GM12878 (cell line): ENCODE results near the gene ARFGAP3. TPM values are rescaled to one million over a fixed set of nuclear protein-coding genes. Genes with fewer than 3 reads are reported as not detected.

Source experiments
- CREM ChIP-seq: IDR thresholded peaks from 2 replicates; pipeline ENCODE4 v1.6.1; 2014; ENCODE audit warnings: antibody characterized with exemption, low read depth
- KAT2A ChIP-seq: conservative IDR thresholded peaks from 2 replicates; pipeline ENCODE4 v1.6.1; 2011; ENCODE audit warnings: low read depth, low read length; ENCODE audit not compliant: control insufficient read depth
- KDM1A ChIP-seq: fragments of 200-600 bp; sonication (generic); IDR thresholded peaks from 2 replicates; pipeline ENCODE4 v1.6.1; 2016; ENCODE audit warnings: borderline replicate concordance
- MEF2A ChIP-seq: IDR thresholded peaks from 2 replicates; pipeline ENCODE4 v1.6.1; 2011; ENCODE audit warnings: low read depth, mild to moderate bottlenecking, low read length, moderate library complexity; ENCODE audit not compliant: insufficient read depth
- POLR2AphosphoS2 ChIP-seq: IDR thresholded peaks from 2 replicates; pipeline ENCODE4 v1.6.1; 2011; ENCODE audit warnings: low read depth, mild to moderate bottlenecking, low read length, improper control_type of control experiment, moderate library complexity
- SREBF2 ChIP-seq: IDR thresholded peaks from 2 replicates; pipeline ENCODE4 v1.6.1; 2012; ENCODE audit warnings: mild to moderate bottlenecking, low read length
- TCF3 ChIP-seq: IDR thresholded peaks from 2 replicates; pipeline ENCODE4 v1.6.1; 2012; ENCODE audit warnings: low read depth, mild to moderate bottlenecking, low read length, borderline replicate concordance; ENCODE audit not compliant: insufficient read depth
- ZNF207 ChIP-seq: fragments of 450-650 bp; IDR thresholded peaks from 2 replicates; pipeline ENCODE4 v1.6.1; 2014; ENCODE audit warnings: antibody characterized with exemption, mild to moderate bottlenecking, borderline replicate concordance
- polyA plus RNA-seq, 11 experiments: library from polyadenylated mRNA; depleted of rRNA in 4 of 11; unstranded in 6 of 11; stranded (reverse) in 5 of 11; fragments of >200 nt; fragmentation: Nextera tagmentation in 4 of 11; fragmentation: Illumina TruSeq in 1 of 11; extraction: Ambion mirVana in 4 of 11; extraction: Trizol in 1 of 11; gene quantifications; 1 replicate in 1 of 11; 2 replicates in 10 of 11; pipeline versions ENCODE4 v1.2.1 to v1.2.3, GENCODE V29; 2011 to 2016; ENCODE audit warnings: inconsistent platforms in 2 of 11, missing spikeins in 2 of 11, low read depth in 1 of 11
- total RNA-seq, 4 experiments: library from RNA; depleted of rRNA in 3 of 4; stranded (reverse); fragments of >200 nt in 3 of 4; fragmentation: Illumina TruSeq in 1 of 4; extraction: Trizol in 1 of 4; gene quantifications; 2 replicates each; pipeline versions ENCODE4 v1.2.1 to v1.2.3, GENCODE V29; 2013 to 2021
- TF ChIP-seq, protein P1 (sequence below): IDR thresholded peaks from 2 replicates; pipeline ENCODE4 v1.6.1; 2012; ENCODE audit warnings: improper control_type of control experiment, low read depth, low read length; ENCODE audit not compliant: insufficient replicate concordance
- TF ChIP-seq, protein P2 (sequence below): fragments of 450-650 bp; IDR thresholded peaks from 2 replicates; pipeline ENCODE4 v1.6.1; 2017; ENCODE audit warnings: mild to moderate bottlenecking, low read depth, inconsistent platforms; ENCODE audit not compliant: poor library complexity, severe bottlenecking
- TF ChIP-seq, protein P3 (sequence below): IDR thresholded peaks from 2 replicates; pipeline ENCODE4 v1.6.1; 2011; ENCODE audit warnings: borderline replicate concordance, low read depth, mild to moderate bottlenecking, moderate library complexity, mixed read lengths, low read length; ENCODE audit not compliant: insufficient read depth; ENCODE audit errors: extremely low read length
- TF ChIP-seq, protein P4 (sequence below): IDR thresholded peaks from 2 replicates; pipeline ENCODE4 v1.6.1; 2011; ENCODE audit warnings: mild to moderate bottlenecking, low read depth, low read length, moderate library complexity; ENCODE audit not compliant: insufficient replicate concordance
- TF ChIP-seq, protein P5 (sequence below): IDR thresholded peaks from 2 replicates; pipeline ENCODE4 v1.6.1; 2012; ENCODE audit warnings: low read depth, low read length, improper control_type of control experiment
- TF ChIP-seq, protein P6 (sequence below): fragments of 450-650 bp; IDR thresholded peaks from 2 replicates; pipeline ENCODE4 v1.6.1; 2016; ENCODE audit warnings: mild to moderate bottlenecking

ARFGAP3 gene
- total and polyA plus RNA-seq, 10 of the 15 experiments (the other 5 are each of a cell fraction or from before 2014, with no cell fraction given) = 29.7 to 50.8 (median 39.5) TPM

DNA sequence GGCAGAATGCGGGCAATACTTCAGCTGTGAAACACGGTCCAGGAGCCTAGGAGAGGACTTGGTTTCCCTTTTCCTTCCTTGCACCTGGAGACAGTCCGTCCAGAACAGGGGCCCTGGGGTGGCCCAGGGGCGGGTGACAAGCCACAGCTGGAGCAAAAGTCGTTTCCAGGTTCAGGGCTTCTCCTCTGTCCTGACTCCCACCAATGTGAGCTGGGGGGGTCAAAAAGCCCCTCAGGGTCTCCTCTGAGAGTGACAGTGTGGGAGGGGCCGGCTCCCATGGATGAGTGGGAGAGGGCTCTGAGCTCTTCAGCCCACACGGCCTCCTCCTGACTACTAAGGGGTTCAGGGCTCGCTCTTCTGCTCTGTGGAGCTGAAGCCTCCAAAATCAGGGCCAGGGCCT is 20.1 kb upstream of the ARFGAP3 start (continued):
- TF ChIP-seq, protein P1, sequence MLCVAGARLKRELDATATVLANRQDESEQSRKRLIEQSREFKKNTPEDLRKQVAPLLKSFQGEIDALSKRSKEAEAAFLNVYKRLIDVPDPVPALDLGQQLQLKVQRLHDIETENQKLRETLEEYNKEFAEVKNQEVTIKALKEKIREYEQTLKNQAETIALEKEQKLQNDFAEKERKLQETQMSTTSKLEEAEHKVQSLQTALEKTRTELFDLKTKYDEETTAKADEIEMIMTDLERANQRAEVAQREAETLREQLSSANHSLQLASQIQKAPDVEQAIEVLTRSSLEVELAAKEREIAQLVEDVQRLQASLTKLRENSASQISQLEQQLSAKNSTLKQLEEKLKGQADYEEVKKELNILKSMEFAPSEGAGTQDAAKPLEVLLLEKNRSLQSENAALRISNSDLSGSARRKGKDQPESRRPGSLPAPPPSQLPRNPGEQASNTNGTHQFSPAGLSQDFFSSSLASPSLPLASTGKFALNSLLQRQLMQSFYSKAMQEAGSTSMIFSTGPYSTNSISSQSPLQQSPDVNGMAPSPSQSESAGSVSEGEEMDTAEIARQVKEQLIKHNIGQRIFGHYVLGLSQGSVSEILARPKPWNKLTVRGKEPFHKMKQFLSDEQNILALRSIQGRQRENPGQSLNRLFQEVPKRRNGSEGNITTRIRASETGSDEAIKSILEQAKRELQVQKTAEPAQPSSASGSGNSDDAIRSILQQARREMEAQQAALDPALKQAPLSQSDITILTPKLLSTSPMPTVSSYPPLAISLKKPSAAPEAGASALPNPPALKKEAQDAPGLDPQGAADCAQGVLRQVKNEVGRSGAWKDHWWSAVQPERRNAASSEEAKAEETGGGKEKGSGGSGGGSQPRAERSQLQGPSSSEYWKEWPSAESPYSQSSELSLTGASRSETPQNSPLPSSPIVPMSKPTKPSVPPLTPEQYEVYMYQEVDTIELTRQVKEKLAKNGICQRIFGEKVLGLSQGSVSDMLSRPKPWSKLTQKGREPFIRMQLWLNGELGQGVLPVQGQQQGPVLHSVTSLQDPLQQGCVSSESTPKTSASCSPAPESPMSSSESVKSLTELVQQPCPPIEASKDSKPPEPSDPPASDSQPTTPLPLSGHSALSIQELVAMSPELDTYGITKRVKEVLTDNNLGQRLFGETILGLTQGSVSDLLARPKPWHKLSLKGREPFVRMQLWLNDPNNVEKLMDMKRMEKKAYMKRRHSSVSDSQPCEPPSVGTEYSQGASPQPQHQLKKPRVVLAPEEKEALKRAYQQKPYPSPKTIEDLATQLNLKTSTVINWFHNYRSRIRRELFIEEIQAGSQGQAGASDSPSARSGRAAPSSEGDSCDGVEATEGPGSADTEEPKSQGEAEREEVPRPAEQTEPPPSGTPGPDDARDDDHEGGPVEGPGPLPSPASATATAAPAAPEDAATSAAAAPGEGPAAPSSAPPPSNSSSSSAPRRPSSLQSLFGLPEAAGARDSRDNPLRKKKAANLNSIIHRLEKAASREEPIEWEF = no peak
- TF ChIP-seq, protein P2, sequence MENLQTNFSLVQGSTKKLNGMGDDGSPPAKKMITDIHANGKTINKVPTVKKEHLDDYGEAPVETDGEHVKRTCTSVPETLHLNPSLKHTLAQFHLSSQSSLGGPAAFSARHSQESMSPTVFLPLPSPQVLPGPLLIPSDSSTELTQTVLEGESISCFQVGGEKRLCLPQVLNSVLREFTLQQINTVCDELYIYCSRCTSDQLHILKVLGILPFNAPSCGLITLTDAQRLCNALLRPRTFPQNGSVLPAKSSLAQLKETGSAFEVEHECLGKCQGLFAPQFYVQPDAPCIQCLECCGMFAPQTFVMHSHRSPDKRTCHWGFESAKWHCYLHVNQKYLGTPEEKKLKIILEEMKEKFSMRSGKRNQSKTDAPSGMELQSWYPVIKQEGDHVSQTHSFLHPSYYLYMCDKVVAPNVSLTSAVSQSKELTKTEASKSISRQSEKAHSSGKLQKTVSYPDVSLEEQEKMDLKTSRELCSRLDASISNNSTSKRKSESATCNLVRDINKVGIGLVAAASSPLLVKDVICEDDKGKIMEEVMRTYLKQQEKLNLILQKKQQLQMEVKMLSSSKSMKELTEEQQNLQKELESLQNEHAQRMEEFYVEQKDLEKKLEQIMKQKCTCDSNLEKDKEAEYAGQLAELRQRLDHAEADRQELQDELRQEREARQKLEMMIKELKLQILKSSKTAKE = no peak
- TF ChIP-seq, protein P3, sequence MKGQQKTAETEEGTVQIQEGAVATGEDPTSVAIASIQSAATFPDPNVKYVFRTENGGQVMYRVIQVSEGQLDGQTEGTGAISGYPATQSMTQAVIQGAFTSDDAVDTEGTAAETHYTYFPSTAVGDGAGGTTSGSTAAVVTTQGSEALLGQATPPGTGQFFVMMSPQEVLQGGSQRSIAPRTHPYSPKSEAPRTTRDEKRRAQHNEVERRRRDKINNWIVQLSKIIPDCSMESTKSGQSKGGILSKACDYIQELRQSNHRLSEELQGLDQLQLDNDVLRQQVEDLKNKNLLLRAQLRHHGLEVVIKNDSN = no peak
- TF ChIP-seq ZNF207 (no peak), TCF3 (no peak), MEF2A (no peak), POLR2AphosphoS2 (no peak), SREBF2 (no peak), KAT2A (no peak), KDM1A (no peak), CREM (no peak)
- TF ChIP-seq, protein P4, sequence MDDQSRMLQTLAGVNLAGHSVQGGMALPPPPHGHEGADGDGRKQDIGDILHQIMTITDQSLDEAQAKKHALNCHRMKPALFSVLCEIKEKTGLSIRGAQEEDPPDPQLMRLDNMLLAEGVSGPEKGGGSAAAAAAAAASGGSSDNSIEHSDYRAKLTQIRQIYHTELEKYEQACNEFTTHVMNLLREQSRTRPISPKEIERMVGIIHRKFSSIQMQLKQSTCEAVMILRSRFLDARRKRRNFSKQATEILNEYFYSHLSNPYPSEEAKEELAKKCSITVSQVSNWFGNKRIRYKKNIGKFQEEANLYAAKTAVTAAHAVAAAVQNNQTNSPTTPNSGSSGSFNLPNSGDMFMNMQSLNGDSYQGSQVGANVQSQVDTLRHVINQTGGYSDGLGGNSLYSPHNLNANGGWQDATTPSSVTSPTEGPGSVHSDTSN = no peak
- TF ChIP-seq, protein P5, sequence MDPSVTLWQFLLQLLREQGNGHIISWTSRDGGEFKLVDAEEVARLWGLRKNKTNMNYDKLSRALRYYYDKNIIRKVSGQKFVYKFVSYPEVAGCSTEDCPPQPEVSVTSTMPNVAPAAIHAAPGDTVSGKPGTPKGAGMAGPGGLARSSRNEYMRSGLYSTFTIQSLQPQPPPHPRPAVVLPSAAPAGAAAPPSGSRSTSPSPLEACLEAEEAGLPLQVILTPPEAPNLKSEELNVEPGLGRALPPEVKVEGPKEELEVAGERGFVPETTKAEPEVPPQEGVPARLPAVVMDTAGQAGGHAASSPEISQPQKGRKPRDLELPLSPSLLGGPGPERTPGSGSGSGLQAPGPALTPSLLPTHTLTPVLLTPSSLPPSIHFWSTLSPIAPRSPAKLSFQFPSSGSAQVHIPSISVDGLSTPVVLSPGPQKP = no peak
- TF ChIP-seq, protein P6, sequence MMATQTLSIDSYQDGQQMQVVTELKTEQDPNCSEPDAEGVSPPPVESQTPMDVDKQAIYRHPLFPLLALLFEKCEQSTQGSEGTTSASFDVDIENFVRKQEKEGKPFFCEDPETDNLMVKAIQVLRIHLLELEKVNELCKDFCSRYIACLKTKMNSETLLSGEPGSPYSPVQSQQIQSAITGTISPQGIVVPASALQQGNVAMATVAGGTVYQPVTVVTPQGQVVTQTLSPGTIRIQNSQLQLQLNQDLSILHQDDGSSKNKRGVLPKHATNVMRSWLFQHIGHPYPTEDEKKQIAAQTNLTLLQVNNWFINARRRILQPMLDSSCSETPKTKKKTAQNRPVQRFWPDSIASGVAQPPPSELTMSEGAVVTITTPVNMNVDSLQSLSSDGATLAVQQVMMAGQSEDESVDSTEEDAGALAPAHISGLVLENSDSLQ = no peak
